ENCODE measurements around the gene PPFIA4. TPM values are rescaled to one million over a fixed set of nuclear protein-coding genes. Genes with fewer than 3 reads are reported as not detected.

The PPFIA4 gene
- total RNA-seq, 1 experiment from 2014 or later, result 21.1 TPM

DNA sequence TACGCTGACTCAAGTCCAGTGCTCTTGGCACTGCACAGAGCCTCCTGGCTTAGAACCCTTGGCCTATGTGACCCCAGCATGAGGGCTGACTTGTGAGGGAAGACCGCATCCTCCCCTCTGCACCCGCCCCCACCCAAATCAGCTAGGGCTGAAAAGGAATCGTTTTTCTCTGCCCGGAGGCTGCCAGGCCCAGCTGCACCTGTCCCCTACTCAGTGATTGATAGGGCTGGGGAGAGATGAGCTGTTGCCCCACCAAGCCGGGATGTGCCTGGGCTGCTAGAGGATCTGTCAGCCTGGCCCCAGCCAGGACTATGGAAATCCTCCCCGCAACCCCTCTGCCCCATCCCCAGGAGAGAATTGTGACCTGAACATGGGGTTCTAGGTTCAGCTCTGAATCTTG lies 38.9 kb downstream of the PPFIA4 start:
- no peak for TF ChIP-seq GABPB1 (CRISPR knock-in tag; IDR thresholded peaks at IDR 0.05)
- TF ChIP-seq, protein P1, sequence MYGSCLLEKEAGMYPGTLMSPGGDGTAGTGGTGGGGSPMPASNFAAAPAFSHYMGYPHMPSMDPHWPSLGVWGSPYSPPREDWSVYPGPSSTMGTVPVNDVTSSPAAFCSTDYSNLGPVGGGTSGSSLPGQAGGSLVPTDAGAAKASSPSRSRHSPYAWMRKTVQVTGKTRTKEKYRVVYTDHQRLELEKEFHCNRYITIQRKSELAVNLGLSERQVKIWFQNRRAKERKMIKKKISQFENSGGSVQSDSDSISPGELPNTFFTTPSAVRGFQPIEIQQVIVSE (CRISPR knock-in tag; IDR thresholded peaks at IDR 0.05; ENCODE audit: borderline replicate concordance), result no peak
- no peak for TF ChIP-seq NFE2L1 (CRISPR knock-in tag; IDR thresholded peaks at IDR 0.05)
- TF ChIP-seq ZNF423 (CRISPR knock-in tag; IDR thresholded peaks at IDR 0.05), result no peak
- no peak for TF ChIP-seq TEAD1 (CRISPR knock-in tag; IDR thresholded peaks at IDR 0.05)
- TF ChIP-seq, protein P2, sequence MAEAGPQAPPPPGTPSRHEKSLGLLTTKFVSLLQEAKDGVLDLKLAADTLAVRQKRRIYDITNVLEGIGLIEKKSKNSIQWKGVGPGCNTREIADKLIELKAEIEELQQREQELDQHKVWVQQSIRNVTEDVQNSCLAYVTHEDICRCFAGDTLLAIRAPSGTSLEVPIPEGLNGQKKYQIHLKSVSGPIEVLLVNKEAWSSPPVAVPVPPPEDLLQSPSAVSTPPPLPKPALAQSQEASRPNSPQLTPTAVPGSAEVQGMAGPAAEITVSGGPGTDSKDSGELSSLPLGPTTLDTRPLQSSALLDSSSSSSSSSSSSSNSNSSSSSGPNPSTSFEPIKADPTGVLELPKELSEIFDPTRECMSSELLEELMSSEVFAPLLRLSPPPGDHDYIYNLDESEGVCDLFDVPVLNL (CRISPR knock-in tag; IDR thresholded peaks at IDR 0.05; ENCODE audit: borderline replicate concordance, low read depth), result no peak
- TF ChIP-seq, protein P3, sequence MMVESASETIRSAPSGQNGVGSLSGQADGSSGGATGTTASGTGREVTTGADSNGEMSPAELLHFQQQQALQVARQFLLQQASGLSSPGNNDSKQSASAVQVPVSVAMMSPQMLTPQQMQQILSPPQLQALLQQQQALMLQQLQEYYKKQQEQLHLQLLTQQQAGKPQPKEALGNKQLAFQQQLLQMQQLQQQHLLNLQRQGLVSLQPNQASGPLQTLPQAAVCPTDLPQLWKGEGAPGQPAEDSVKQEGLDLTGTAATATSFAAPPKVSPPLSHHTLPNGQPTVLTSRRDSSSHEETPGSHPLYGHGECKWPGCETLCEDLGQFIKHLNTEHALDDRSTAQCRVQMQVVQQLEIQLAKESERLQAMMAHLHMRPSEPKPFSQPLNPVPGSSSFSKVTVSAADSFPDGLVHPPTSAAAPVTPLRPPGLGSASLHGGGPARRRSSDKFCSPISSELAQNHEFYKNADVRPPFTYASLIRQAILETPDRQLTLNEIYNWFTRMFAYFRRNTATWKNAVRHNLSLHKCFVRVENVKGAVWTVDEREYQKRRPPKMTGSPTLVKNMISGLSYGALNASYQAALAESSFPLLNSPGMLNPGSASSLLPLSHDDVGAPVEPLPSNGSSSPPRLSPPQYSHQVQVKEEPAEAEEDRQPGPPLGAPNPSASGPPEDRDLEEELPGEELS (CRISPR knock-in tag; IDR thresholded peaks at IDR 0.05), result no peak
- no peak for TF ChIP-seq ZNF416 (CRISPR knock-in tag; IDR thresholded peaks at IDR 0.05)
- no peak for TF ChIP-seq ZNF317 (CRISPR knock-in tag; IDR thresholded peaks at IDR 0.05; ENCODE audit: borderline replicate concordance, low read depth)
- TF ChIP-seq, protein P4, sequence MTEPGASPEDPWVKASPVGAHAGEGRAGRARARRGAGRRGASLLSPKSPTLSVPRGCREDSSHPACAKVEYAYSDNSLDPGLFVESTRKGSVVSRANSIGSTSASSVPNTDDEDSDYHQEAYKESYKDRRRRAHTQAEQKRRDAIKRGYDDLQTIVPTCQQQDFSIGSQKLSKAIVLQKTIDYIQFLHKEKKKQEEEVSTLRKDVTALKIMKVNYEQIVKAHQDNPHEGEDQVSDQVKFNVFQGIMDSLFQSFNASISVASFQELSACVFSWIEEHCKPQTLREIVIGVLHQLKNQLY (CRISPR knock-in tag; IDR thresholded peaks at IDR 0.05), result no peak
- no peak for TF ChIP-seq HMGA2 (CRISPR knock-in tag; IDR thresholded peaks at IDR 0.05)
- TF ChIP-seq NR3C1 (CRISPR knock-in tag; conservative IDR thresholded peaks at IDR 0.05; ENCODE audit: low read depth), result no peak
- TF ChIP-seq NFYB (CRISPR knock-in tag; conservative IDR thresholded peaks at IDR 0.05; ENCODE audit: low read depth), result no peak
- no peak for TF ChIP-seq SMAD3 (CRISPR knock-in tag; IDR thresholded peaks at IDR 0.05; ENCODE audit: borderline replicate concordance)
- TF ChIP-seq, protein P5, sequence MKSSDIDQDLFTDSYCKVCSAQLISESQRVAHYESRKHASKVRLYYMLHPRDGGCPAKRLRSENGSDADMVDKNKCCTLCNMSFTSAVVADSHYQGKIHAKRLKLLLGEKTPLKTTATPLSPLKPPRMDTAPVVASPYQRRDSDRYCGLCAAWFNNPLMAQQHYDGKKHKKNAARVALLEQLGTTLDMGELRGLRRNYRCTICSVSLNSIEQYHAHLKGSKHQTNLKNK (CRISPR knock-in tag; IDR thresholded peaks at IDR 0.05), result no peak
- TF ChIP-seq ESRRA (CRISPR knock-in tag; IDR thresholded peaks at IDR 0.05; ENCODE audit: borderline replicate concordance), result no peak
- no peak for TF ChIP-seq ZNF671 (CRISPR knock-in tag; IDR thresholded peaks at IDR 0.05)
- no peak for TF ChIP-seq KAT7 (CRISPR knock-in tag; IDR thresholded peaks at IDR 0.05; ENCODE audit: borderline replicate concordance)
- no peak for TF ChIP-seq TCF7 (CRISPR knock-in tag; IDR thresholded peaks at IDR 0.05; ENCODE audit: low read depth)
- TF ChIP-seq NR1H2 (CRISPR knock-in tag; IDR thresholded peaks at IDR 0.05), result no peak
- no peaks in the 10 kb centered on the region for H3K27me3 Mint-ChIP-seq (ENCODE audit: low read depth)
- no peak overlapping the region for H3K4me3 Mint-ChIP-seq
- peaks cover 5% of the 10 kb centered on the region for H3K9me3 Mint-ChIP-seq
- no peak for ATAC-seq
- no peak overlapping the region for H3K27ac Mint-ChIP-seq
- ChIA-PET POLR2A (no interaction called here), CTCF (interaction anchor here (1.0 to 14.4 kb wide), 12 partner anchors 8 to 208 kb away, joined by 3 to 121 read pairs (median 8); no protein-coding TSS in a partner anchor)
- no peak for DNase-seq (ENCODE audit: low spot score)
- peaks cover 9% of the 10 kb centered on the region for H3K4me1 Mint-ChIP-seq
- H3K36me3 Mint-ChIP-seq, result peaks cover 45% of the 10 kb centered on the region

GRCh38 chr1:203065986-203066385 lies 39.7 kb downstream of the PPFIA4 start:
- DNase-seq (ENCODE audit: low spot score) (no peak), ATAC-seq (no peak)
- CTCF ChIA-PET, result interaction anchor here (0.9 to 14.4 kb wide), 15 partner anchors 9 to 207 kb away, joined by 3 to 121 read pairs (median 5); no protein-coding TSS in a partner anchor
- Mint-ChIP-seq H3K4me1 (peaks cover 9% of the 10 kb centered on the region), H3K27me3 (ENCODE audit: low read depth) (no peaks in the 10 kb centered on the region), H3K27ac (no peak overlapping the region; the same call in 1 of the 2 replicates), H3K9me3 (peaks cover 2% of the 10 kb centered on the region), H3K36me3 (peaks cover 37% of the 10 kb centered on the region), H3K4me3 (no peak overlapping the region)
- POLR2A ChIA-PET, result interaction anchor here (0.7 to 0.9 kb wide), 2 partner anchors 17 to 225 kb away, joined by 3 read pairs; no protein-coding TSS in a partner anchor
- no peak for TF ChIP-seq ERG (CRISPR knock-in tag; IDR thresholded peaks at IDR 0.05)
- no peak for TF ChIP-seq ATF6 (CRISPR knock-in tag; IDR thresholded peaks at IDR 0.05)
- no peak for TF ChIP-seq CREM (CRISPR knock-in tag; IDR thresholded peaks at IDR 0.05)
- no peak for TF ChIP-seq FOXK1 (CRISPR knock-in tag; IDR thresholded peaks at IDR 0.05)
- no peak for TF ChIP-seq CBFB (CRISPR knock-in tag; IDR thresholded peaks at IDR 0.05; ENCODE audit: low read depth)
- TF ChIP-seq ZSCAN18 (CRISPR knock-in tag; IDR thresholded peaks at IDR 0.05), result no peak
